Measurements from ENCODE around the gene APBA1. TPM values are rescaled to one million over a fixed set of nuclear protein-coding genes. Genes with fewer than 3 reads are reported as not detected.

APBA1 gene
- total RNA-seq, 2 experiments from 2014 or later, result 0.47 to 1.4 TPM

- ChIA-PET POLR2A (no interaction called here), CTCF (no interaction called here)
- Histone ChIP-seq H3K4me3 (ENCODE audit: low read length) (no peak overlapping the region), H3K9me3 (ENCODE audit: control insufficient read depth in 1 of 2, insufficient read depth in 1 of 2, low read length in 2 of 2) (no peaks in the 10 kb centered on the region), H3K36me3 (ENCODE audit: insufficient read depth, low read length) (no peaks in the 10 kb centered on the region), H3K27me3 (ENCODE audit: control insufficient read depth in 1 of 2, insufficient read depth in 2 of 2, low read length in 2 of 2) (peaks cover 0 to 4% of the 10 kb centered on the region in 2 experiments), H3K4me1 (ENCODE audit: insufficient read depth, low read length) (no peaks in the 10 kb centered on the region), H3K27ac (ENCODE audit: low read depth in 1 of 2, low read length in 2 of 2) (no peak overlapping the region)
- Mint-ChIP-seq H3K4me1 (ENCODE audit: low read depth) (no peaks in the 10 kb centered on the region), H3K4me3 (no peak overlapping the region), H3K36me3 (ENCODE audit: low read depth) (no peaks in the 10 kb centered on the region), H3K27me3 (peaks cover 16% of the 10 kb centered on the region), H3K9me3 (no peaks in the 10 kb centered on the region), H3K27ac (no peak overlapping the region)
- DNase-seq, result no peak
- intact Hi-C loops (cut with DNase I, micrococcal nuclease), result no loop called here
- TF ChIP-seq, protein P1, sequence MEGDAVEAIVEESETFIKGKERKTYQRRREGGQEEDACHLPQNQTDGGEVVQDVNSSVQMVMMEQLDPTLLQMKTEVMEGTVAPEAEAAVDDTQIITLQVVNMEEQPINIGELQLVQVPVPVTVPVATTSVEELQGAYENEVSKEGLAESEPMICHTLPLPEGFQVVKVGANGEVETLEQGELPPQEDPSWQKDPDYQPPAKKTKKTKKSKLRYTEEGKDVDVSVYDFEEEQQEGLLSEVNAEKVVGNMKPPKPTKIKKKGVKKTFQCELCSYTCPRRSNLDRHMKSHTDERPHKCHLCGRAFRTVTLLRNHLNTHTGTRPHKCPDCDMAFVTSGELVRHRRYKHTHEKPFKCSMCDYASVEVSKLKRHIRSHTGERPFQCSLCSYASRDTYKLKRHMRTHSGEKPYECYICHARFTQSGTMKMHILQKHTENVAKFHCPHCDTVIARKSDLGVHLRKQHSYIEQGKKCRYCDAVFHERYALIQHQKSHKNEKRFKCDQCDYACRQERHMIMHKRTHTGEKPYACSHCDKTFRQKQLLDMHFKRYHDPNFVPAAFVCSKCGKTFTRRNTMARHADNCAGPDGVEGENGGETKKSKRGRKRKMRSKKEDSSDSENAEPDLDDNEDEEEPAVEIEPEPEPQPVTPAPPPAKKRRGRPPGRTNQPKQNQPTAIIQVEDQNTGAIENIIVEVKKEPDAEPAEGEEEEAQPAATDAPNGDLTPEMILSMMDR (IDR thresholded peaks at IDR 0.05), result no peak
- no peak for ATAC-seq (ENCODE audit: poor library complexity)
These were observed 86.6 kb downstream of the APBA1 start for GRCh38 chr9:69585571-69585970.

DNA sequence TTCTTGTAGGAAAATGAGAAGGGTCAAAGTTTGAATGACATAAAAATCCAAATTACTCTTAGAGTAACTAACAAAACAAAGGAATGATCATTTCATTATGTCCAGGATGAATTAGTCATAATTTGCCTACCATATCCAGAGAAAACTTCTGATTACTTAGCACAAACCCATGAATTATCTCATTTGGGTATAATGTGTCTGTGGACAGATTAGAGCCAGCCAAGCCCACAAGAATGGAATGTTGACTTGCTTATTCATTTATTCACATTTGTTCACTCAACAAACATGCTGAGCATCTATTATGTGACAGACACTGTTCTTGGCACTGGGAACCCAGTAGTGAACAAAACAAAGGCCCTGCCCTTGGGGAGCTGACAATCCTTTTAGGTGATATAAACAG lies 87.4 kb downstream of the APBA1 start:
- DNase-seq (no peak), ATAC-seq (ENCODE audit: poor library complexity) (no peak)
- no peaks in the 10 kb centered on the region for H3K36me3 ChIP-seq (ENCODE audit: insufficient read depth, low read length)
- H3K27ac Mint-ChIP-seq, result no peak overlapping the region
- H3K4me1 Mint-ChIP-seq (ENCODE audit: low read depth), result no peaks in the 10 kb centered on the region
- H3K4me3 Mint-ChIP-seq, result no peak overlapping the region
- peaks cover 16% of the 10 kb centered on the region for H3K27me3 Mint-ChIP-seq
- no peaks in the 10 kb centered on the region for H3K4me1 ChIP-seq (ENCODE audit: insufficient read depth, low read length)
- intact Hi-C loops (cut with DNase I, micrococcal nuclease), result no loop called here
- peaks cover 0 to 4% of the 10 kb centered on the region in 2 experiments for H3K27me3 ChIP-seq (ENCODE audit: control insufficient read depth in 1 of 2, insufficient read depth in 2 of 2, low read length in 2 of 2)
- ChIA-PET POLR2A (no interaction called here), CTCF (no interaction called here)
- no peaks in the 10 kb centered on the region for H3K36me3 Mint-ChIP-seq (ENCODE audit: low read depth)
- H3K4me3 ChIP-seq (ENCODE audit: low read length), result no peak overlapping the region
- no peaks in the 10 kb centered on the region for H3K9me3 Mint-ChIP-seq
- TF ChIP-seq, protein P1 (IDR thresholded peaks at IDR 0.05), result no peak
- no peaks in the 10 kb centered on the region for H3K9me3 ChIP-seq (ENCODE audit: control insufficient read depth in 1 of 2, insufficient read depth in 1 of 2, low read length in 2 of 2)
- no peak overlapping the region for H3K27ac ChIP-seq (ENCODE audit: low read depth in 1 of 2, low read length in 2 of 2)

DNA sequence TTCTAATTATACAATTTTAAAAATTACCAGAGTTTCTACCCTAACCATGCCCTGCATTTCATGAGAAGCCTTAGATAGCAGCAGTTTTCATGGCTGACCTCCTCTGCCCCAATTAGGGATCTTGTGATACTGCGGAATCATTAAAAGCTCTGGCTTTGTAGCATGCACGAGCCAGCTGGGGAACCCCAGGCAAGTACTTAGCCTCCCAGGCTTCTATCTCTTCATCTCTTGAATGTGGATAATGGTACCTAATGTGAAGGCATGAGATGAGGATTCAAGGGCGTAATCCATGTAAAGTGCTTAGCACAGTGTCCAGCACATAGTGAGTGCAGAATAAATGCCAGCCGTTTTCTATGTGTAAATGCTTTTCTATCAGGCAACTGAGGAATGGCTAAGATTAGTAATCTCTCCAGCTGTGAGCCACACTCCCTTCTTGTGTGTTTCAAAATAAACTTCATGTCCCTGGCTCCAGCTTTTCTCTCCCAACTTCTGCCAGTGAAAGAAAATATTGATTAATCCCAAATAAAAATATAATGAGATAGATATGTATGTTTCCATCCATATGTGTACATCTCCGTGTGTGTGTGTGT lies 88.4 kb downstream of the APBA1 start:
- intact Hi-C loops (cut with DNase I, micrococcal nuclease), result no loop called here
- POLR2A ChIA-PET, result no interaction called here
- H3K27me3 Mint-ChIP-seq, result peaks cover 16% of the 10 kb centered on the region
- no peak overlapping the region for H3K27ac Mint-ChIP-seq
- H3K9me3 Mint-ChIP-seq, result no peaks in the 10 kb centered on the region
- Histone ChIP-seq H3K27me3 (ENCODE audit: control insufficient read depth in 1 of 2, insufficient read depth in 2 of 2, low read length in 2 of 2) (peaks cover 0 to 4% of the 10 kb centered on the region in 2 experiments), H3K4me3 (ENCODE audit: low read length) (no peak overlapping the region), H3K27ac (ENCODE audit: low read depth in 1 of 2, low read length in 2 of 2) (no peak overlapping the region), H3K36me3 (ENCODE audit: insufficient read depth, low read length) (no peaks in the 10 kb centered on the region), H3K4me1 (ENCODE audit: insufficient read depth, low read length) (no peaks in the 10 kb centered on the region), H3K9me3 (ENCODE audit: control insufficient read depth in 1 of 2, insufficient read depth in 1 of 2, low read length in 2 of 2) (no peaks in the 10 kb centered on the region)
- TF ChIP-seq, protein P1 (IDR thresholded peaks at IDR 0.05), result no peak
- CTCF ChIA-PET, result no interaction called here
- no peak overlapping the region for H3K4me3 Mint-ChIP-seq
- no peak for DNase-seq
- ATAC-seq (ENCODE audit: poor library complexity), result no peak
- no peaks in the 10 kb centered on the region for H3K4me1 Mint-ChIP-seq (ENCODE audit: low read depth)
- H3K36me3 Mint-ChIP-seq (ENCODE audit: low read depth), result no peaks in the 10 kb centered on the region

Data from CD4-positive, alpha-beta T cell (primary cell).